ENCODE measurements around the gene RPS18. TPM values are rescaled to one million over a fixed set of nuclear protein-coding genes. Genes with fewer than 3 reads are reported as not detected.

Gene RPS18
- total and polyA plus RNA-seq, 2 of the 13 experiments (the other 11 are each of a cell fraction or from before 2014, with no cell fraction given), result 3,896 to 5,806 TPM

GRCh38 chr6:33271468-33272274 lies at the start of gene RPS18, which contains the start of gene VPS52 (continued):
- TF ChIP-seq CCAR2 (optimal IDR thresholded peaks at IDR 0.05; ENCODE audit: low read depth, low read length) (no peak), ZNF567 (CRISPR knock-in tag; IDR thresholded peaks at IDR 0.05; ENCODE audit: borderline replicate concordance) (peak; percentile 52; the same call in 1 of the 2 replicates), ZFP62 (CRISPR knock-in tag; IDR thresholded peaks at IDR 0.05) (no peak), NR2F6 (IDR thresholded peaks at IDR 0.05) (0 out of 2 replicates have a peak, but pooled peaks have one; percentile 33), NR2F6 (CRISPR knock-in tag; IDR thresholded peaks at IDR 0.05) (peak; percentile 17; the same call in 1 of the 2 replicates), HIC2 (CRISPR knock-in tag; IDR thresholded peaks at IDR 0.05; ENCODE audit: low read depth) (no peak), SALL1 (CRISPR knock-in tag; IDR thresholded peaks at IDR 0.05) (peak; percentile 93), THAP8 (CRISPR knock-in tag; IDR thresholded peaks at IDR 0.05; ENCODE audit: borderline replicate concordance) (peak; percentile 92; the same call in 1 of the 2 replicates), NR2F2 (IDR thresholded peaks at IDR 0.05; ENCODE audit: borderline replicate concordance, low read depth) (peak; percentile 68; the same call in 1 of the 2 replicates), DPF2 (CRISPR knock-in tag; IDR thresholded peaks at IDR 0.05; ENCODE audit: borderline replicate concordance, low read depth) (no peak), ATF2 (CRISPR knock-in tag; IDR thresholded peaks at IDR 0.05) (peak; percentile 89), MNT (IDR thresholded peaks at IDR 0.05) (peak; percentile 69), ZNF713 (CRISPR knock-in tag; IDR thresholded peaks at IDR 0.05) (peak; percentile 92), ZNF704 (CRISPR knock-in tag; IDR thresholded peaks at IDR 0.05; ENCODE audit: borderline replicate concordance) (peak; percentile 97), SETDB1 (CRISPR knock-in tag; IDR thresholded peaks at IDR 0.05; ENCODE audit: borderline replicate concordance) (no peak), ZNF24 (IDR thresholded peaks at IDR 0.05) (0 out of 2 replicates have a peak, but pooled peaks have one; percentile 24), POLR2G (IDR thresholded peaks at IDR 0.05; ENCODE audit: low read depth, low read length) (peak; percentile 100), THAP7 (CRISPR knock-in tag; IDR thresholded peaks at IDR 0.05) (peak; percentile 76; the same call in 1 of the 2 replicates), ZBTB43 (CRISPR knock-in tag; conservative IDR thresholded peaks at IDR 0.05) (peak; percentile 33; the same call in 1 of the 2 replicates)

Measured in HepG2 (cell line).